ENCODE data around the gene RPS6KA3.
"Not testable (repeated sequence)": the region's sequence is repeated elsewhere in the genome, so short reads cannot be mapped to it uniquely, and the experiment has no call there.

DNA sequence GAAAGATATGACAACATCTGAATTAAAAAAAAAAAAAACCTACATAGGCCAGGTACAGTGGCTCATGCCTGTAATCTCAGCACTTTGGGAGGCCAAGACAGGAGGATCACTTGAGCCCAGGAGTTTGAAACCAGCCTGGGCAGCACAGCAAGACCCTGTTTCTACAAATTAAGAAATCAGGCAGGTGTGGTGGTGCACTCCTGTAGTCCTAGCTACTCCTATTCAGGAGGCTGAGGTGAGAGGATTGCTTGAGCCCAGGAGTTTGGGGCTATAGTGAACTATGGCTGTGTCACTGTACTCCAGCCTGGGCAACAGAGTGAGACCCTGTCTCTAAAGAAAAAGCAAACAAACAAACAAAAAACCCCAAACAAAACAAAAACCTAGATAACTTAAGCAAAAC is 104.2 kb downstream of the RPS6KA3 start:
- TF ChIP-seq POLR2A (IDR thresholded peaks at IDR 0.05): not testable (repeated sequence)
- TF ChIP-seq, protein P1, sequence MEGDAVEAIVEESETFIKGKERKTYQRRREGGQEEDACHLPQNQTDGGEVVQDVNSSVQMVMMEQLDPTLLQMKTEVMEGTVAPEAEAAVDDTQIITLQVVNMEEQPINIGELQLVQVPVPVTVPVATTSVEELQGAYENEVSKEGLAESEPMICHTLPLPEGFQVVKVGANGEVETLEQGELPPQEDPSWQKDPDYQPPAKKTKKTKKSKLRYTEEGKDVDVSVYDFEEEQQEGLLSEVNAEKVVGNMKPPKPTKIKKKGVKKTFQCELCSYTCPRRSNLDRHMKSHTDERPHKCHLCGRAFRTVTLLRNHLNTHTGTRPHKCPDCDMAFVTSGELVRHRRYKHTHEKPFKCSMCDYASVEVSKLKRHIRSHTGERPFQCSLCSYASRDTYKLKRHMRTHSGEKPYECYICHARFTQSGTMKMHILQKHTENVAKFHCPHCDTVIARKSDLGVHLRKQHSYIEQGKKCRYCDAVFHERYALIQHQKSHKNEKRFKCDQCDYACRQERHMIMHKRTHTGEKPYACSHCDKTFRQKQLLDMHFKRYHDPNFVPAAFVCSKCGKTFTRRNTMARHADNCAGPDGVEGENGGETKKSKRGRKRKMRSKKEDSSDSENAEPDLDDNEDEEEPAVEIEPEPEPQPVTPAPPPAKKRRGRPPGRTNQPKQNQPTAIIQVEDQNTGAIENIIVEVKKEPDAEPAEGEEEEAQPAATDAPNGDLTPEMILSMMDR (IDR thresholded peaks at IDR 0.05): not testable (repeated sequence)

All from right lobe of liver (tissue), 4 donors.